ENCODE data around the gene KRT24.

- no peak for TF ChIP-seq EP300 (conservative IDR thresholded peaks at IDR 0.05; ENCODE audit: poor library complexity, severe bottlenecking)
- no peak for TF ChIP-seq CTCF (IDR thresholded peaks at IDR 0.05; ENCODE audit: poor library complexity, severe bottlenecking)
- no peak for TF ChIP-seq POLR2AphosphoS5 (IDR thresholded peaks at IDR 0.05)
- no peak for TF ChIP-seq EZH2 (IDR thresholded peaks at IDR 0.05; ENCODE audit: borderline replicate concordance, insufficient read depth, low read length, poor library complexity, severe bottlenecking)
- TF ChIP-seq SMC3 (conservative IDR thresholded peaks at IDR 0.05; ENCODE audit: poor library complexity) = no peak
- TF ChIP-seq TAF1 (IDR thresholded peaks at IDR 0.05; ENCODE audit: low read depth) = no peak
- no peak for TF ChIP-seq RAD21 (conservative IDR thresholded peaks at IDR 0.05)
These were observed 30.9 kb downstream of the KRT24 start for GRCh38 chr17:40672654-40673053.
